Colon (tissue), 2 donors: Measurements from ENCODE around the gene VPS13D.

ENCODE experiments used
- FAIRE-seq: peaks from 2 replicates; lab custom pipeline; 2012; peaks lifted over from hg19 to GRCh38; lab: Jason Lieb, UNC
- donor health status: control.
- donor health status: control.

The VPS13D gene, protein sequence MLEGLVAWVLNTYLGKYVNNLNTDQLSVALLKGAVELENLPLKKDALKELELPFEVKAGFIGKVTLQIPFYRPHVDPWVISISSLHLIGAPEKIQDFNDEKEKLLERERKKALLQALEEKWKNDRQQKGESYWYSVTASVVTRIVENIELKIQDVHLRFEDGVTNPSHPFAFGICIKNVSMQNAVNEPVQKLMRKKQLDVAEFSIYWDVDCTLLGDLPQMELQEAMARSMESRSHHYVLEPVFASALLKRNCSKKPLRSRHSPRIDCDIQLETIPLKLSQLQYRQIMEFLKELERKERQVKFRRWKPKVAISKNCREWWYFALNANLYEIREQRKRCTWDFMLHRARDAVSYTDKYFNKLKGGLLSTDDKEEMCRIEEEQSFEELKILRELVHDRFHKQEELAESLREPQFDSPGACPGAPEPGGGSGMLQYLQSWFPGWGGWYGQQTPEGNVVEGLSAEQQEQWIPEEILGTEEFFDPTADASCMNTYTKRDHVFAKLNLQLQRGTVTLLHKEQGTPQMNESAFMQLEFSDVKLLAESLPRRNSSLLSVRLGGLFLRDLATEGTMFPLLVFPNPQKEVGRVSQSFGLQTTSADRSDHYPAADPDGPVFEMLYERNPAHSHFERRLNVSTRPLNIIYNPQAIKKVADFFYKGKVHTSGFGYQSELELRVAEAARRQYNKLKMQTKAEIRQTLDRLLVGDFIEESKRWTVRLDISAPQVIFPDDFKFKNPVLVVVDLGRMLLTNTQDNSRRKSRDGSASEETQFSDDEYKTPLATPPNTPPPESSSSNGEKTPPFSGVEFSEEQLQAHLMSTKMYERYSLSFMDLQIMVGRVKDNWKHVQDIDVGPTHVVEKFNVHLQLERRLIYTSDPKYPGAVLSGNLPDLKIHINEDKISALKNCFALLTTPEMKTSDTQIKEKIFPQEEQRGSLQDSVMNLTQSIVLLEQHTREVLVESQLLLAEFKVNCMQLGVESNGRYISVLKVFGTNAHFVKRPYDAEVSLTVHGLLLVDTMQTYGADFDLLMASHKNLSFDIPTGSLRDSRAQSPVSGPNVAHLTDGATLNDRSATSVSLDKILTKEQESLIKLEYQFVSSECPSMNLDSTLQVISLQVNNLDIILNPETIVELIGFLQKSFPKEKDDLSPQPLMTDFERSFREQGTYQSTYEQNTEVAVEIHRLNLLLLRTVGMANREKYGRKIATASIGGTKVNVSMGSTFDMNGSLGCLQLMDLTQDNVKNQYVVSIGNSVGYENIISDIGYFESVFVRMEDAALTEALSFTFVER (N-terminal part only)

DNA sequence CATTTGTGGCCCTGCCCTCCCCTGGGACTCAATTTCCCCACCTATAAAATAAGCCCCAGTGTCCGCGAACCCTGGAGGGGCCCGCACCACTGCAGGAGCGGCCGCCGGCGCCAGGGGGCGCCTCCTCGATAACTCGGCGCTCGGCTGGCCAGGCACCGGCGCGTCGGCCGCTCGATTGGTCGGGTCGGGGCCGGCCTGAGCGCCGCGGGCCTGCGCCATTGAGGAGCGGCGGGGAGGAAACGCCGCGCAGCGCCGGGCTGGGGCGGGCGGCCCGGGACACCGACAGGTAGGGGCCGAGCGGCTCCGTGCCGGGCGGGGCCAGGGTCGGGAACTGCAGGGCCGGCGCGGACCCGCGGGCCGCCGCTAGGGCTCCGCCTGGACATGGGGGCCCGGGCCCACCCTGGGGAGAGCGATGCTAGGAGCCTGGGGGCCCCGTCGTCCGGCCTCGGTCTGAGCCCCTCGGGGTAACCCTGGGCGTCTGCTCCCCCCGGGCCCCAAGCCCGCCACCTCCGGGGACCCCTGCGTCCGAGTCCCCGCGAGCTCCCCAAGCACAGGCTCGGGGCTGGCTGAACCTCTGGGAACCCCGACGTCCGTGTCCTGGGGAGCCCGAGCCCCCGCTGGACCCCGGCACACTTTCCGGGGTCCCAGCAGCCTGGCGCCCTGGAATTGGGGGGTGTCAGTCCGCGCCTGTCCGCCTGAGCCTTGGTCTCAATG lies at the start of gene VPS13D:
Gene VPS13D (plus strand): TSS at position 196 of the 714 bp plus-strand sequence. CDS start 4,237 bp downstream, outside the sequence.
- FAIRE-seq, result no peak

DNA sequence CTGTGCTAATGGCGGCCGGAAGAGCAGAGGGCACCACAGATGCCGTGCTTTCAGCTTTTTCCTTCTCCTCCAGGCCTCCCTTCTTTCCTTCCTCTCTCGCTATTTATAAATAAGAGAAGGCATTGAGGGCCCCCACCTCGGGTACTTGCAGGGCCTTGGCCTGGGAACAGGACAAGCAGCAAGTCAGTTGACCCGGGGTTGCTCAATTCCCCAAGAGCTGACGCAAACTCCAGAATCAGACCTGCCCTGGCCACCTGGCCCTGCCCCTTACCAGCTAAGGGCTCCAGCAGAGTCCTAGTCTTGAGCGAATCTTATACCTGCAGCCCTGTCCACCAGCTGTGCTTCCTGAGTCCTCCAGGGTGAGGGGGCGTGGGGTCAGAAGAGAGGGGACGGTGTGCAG lies 49.5 kb upstream of the VPS13D start:
- FAIRE-seq, result no peak

DNA sequence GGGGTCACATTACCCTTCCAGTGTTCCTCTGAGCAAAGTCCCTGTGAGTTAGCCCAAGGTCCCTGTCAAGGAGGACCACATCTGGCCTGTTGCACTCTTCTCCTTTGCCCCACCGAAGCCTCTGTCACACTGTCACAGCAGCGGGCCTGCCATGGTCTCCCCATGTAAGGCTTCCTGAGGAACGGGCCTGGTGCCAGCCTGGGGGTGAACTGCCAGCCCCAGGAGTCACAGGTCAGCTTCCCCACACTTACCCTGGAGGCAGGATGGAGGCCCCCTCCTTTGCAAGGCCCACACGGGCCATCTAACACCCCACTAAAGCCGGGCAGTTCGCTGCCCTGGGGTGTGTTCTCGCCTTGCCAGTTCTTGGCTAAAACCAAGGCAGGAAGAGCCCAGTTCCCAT lies 48.9 kb upstream of the VPS13D start:
- FAIRE-seq, result no peak

DNA sequence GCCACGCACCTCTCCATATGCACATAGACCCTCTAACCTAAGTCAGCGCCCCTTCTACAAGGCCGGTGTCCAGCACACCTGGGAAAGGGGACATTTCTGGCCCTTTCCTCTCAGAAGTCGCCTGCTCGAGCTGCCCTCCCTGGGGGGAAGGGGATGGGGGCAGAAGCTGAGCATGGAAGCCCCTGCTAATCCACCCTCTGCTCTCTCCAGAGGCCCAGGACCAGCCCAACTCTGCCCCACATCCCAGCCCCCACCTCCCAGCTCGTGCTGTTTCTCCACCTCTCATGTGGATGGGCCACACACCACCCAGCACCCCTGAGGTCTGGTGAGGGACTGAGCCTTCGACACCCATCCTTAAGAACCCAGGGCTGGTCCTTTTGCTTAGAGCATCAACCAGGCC lies 48.3 kb upstream of the VPS13D start:
- FAIRE-seq, result no peak

DNA sequence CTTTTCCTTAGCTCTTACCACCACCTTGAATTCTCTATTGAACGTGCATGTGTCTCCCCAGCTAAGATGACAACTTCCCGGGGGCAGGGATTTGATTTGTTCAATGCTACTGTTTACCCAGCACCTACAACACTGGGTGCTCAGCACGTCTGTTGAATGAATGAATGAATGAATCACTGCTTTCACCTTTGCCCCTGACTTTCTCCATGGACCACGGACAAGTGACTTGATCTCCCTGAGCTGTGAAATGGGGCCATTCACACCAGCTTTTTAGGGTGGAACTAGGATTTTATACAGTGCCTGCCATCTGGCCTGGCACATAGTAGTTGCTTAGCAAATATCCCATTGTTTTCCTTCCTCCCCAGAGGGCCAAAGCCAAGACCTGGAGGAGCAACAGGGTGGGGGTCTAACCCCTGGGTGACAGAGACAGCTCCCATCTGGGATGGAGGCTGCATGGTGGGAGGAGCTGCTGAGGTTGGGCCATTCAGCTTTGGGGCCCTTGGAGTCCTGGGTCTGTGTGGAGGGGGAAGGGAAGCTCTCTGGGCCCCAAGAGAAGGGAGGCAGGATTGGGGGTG lies 47.3 kb upstream of the VPS13D start:
- no peak for FAIRE-seq

DNA sequence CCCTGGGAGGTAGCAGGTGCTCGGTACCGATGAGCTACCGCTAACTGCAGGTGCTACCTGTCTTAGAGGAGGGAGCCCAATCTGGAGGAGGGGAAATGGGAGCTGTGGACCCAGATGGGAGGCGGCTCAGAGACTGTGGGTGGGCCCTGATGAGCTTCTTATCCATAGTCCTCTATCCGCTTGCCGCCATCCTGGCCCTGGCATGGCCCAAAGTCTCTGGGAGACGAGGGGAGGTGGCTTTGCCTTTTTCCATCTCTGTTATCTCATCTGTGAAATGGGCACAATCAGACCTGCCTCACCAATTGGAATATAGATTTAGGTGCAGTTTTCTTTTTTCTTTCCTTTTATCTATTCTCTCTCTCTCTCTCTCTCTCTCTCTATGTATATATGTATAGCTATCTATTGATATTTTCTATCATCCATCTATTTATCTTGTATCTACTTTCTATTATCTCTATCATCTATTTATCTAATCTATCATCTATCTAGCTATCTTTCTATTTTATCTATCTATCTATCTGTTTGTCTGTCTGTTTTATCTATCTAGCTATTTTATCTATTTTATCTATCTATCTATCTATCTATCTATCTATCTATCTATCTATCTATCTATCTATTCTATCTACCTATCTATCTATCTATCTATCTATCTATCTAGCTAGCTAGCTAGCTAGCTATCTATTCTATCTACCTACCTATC lies 46.6 kb upstream of the VPS13D start:
- FAIRE-seq, result no peak

DNA sequence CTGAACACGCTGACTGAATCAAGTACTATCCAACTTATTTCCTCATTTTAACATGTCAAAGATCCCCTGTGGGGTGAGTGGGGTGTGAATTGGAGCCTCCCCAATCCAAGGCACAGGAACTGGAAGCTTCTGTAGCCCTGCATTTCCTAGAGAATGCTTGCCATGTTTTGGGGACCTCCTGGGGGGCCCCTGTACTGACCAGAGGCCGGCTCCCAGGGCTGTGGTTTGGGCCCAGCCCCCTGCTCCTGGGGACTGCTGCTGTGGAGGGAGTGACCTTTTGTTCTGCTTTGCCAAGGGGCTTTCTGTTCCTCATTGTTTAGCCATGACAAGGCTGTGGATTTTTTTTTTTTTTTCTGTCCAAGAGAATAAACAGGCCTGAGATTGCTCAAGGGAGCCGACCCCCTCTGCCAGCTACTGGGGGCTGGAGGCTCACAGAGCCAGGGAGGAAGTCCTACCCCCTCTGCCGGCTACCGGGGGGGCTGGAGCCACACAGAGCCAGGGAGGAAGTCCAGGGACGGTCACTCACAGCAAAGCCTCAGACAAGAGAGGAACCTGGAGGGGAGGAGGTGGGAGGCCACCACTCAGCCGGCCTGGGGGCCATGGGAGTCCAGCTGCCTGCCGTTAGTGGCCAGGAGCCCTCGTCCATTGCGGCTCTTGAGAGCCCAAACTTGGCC lies 45.7 kb upstream of the VPS13D start:
- FAIRE-seq, result no peak

DNA sequence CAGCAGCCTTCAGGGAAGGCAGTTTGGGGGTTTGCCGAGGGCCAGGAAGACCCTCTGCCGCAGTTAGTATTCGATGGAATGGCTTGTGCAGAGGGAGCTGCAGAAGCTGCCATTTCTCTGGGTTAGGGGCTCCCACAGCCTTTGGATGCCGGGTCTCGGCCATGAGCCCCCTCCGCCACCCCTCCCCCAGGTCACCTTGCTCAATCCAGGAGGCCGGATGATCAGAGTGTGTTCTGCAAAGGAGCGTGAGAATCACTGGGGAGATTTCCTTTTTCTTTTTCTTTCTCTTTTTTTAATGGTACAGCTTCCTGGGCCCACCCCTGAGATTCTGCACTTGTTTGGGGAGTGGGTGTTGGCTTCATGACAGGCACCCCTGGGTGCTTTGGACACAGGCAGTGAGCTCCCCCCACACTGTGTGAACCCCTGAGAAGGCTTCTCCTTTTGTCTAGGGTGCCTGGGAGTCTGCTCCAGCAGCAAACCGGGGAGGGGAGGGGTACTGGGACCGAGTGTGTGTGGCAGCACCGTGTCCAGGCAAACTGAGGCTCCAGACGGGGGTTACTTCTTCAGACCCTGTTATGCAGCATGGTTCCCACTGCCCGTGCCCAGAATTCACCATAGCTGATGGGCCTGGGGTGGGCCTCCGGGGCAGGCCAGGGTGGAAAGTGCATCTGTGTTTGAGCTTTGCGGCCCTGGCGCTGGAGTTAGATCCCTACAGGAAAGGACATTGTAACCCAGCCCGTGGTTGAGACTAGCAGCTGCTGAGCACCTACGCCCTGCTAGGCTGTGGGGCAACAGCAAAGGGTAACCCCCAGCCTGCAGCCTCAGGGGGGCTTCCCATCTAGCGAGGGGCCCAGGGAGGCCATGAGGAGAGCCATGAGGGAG lies 44.6 kb upstream of the VPS13D start:
- no peak for FAIRE-seq

DNA sequence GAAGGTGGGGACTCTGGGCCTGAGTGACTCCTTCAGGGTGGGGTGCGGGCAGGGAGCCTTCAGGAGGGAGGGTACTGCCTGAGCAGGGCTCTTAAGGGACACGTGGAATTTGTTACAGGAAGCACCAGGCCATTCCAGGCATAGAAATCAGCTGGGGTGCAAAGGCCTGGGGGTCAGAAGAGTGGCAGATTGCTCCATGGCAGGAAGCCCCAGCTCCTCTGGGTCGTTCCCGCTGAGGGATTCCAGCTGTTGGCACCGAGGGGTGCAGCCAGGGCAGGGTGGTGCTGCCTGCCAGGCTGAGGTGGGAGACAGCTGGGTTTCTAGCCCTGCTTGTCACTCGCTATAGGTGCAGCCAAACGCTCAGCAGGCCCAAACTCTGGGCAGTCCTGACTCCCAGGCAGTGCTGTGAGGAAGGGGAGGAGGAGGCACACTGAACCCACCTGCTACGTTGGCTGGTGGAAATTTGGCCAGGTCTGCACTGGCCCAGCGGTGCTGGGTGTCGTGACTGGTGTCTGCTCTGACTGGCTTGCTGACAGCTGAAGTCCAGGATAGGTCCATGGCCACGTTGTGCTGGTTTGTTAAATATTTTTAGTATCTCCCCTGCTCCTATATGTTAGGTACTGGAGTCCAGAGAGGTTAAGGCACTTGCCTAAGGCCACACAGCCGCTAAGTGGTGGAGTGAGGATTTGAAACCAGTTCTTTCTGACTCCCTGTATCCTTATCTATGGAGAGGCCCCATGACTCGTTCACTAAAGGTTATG lies 43.7 kb upstream of the VPS13D start:
- FAIRE-seq, result no peak

DNA sequence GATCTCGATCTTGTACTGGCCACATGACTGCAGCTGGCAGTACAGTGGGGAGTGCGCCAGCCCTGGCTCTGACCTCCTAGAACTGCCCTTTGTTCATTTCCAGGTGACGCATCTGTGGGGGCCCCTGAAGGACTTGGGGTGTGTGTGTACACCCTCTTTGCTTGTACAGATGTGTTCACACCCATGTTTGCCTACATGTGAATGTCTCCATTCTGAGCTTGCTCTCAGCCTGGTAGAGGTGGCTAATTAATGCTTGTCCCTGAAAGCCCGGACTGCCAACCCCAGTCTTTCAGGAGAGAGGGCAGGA lies 43.2 kb upstream of the VPS13D start:
- no peak for FAIRE-seq

DNA sequence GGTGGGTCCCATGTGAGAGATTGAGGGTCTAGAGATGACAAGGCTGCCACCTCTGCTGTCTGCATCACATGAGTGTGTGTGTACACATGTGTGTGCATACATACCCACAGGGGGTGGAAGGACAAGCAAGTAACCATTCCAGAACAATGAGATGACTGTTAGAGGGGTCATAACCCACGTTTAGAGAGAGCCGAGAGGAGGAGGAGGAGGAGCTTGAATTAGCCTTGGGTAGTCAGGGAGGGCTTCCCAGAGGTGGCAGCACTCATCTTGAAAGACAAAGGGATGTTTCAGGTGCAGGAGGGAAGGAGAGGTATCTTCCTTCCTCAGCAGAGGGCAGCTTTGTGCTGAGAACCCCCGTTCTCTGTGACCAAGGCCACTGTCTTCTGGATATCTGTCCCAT lies 41.7 kb upstream of the VPS13D start:
- FAIRE-seq, result no peak

DNA sequence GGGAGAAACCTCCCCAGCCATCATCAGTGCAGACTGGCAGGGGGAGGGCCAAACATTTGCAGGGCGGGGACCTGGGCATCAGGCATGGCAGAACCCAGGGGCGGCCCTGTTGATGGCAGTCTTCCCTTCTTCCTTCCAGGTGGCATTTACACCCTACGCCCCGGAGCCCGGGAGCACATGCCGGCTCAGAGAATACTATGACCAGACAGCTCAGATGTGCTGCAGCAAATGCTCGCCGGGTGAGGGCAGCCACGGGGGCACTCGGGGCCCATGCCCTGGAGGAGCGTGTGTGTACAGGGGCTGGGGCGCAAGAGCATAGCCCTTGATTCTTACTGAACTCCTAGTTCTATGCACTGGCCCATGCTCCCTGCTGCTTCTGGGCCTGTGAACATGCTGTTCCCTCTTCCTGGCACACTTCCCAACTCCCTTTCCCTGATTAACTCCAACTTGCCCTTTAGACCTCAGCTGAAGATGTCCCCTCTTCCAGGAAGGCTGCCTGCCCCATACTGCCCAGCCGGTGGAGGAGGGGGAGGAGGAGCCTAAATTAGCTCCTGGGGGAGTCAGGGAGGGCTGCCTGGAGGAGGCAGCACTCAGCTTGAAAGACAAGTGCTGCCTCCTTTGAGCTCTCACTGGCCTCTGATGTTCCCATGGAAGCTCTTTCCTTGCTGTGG lies 41.0 kb upstream of the VPS13D start:
- no peak for FAIRE-seq

DNA sequence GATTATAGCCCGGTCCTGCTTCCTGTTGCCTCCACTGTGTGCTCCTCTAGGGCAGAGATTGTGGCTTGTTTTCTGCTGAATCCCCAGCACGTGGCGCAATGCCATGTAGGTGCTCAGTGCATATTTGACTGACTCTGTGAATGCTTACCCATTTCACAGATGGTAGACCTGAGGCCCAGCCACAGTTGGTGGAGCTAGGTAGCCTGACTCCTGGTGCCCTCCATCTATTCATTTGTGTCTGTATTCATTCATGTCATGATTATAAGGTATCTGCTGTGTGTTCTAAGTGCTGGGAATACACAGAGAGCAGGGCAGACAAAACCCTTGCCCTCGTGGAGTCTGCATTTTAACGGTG lies 40.5 kb upstream of the VPS13D start:
- no peak for FAIRE-seq

DNA sequence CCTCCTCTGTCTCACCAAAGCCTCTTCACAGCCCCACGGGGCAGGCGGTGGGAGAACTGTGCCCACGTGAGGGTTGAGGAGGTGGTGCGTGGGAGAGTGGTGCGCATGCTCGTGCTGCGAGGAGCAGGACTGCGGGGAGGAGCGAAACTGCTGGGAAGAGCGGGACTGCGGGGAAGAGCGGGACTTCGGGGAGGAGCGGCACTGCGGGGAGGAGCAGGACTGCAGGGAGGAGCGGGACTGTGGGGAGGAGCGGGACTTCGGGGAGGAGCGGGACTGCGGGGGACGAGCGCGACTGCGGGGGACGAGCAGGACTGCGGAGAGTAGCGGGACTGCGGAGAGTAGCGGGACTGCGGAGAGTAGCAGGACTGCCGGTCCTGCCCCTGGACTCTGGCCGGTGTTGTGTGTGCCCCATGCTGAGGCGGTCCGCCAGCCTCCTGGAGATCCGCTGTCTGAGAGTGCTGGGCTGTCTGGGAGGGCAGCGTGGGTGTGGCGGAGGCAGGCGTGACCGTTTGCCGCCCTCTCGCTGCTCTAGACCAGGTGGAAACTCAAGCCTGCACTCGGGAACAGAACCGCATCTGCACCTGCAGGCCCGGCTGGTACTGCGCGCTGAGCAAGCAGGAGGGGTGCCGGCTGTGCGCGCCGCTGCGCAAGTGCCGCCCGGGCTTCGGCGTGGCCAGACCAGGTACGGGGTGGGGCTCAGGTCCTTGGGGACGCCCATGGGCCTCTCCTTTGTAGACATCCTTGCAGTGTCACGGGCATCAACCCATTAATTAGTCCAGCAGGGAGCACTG lies 38.4 kb upstream of the VPS13D start:
- FAIRE-seq, result no peak

DNA sequence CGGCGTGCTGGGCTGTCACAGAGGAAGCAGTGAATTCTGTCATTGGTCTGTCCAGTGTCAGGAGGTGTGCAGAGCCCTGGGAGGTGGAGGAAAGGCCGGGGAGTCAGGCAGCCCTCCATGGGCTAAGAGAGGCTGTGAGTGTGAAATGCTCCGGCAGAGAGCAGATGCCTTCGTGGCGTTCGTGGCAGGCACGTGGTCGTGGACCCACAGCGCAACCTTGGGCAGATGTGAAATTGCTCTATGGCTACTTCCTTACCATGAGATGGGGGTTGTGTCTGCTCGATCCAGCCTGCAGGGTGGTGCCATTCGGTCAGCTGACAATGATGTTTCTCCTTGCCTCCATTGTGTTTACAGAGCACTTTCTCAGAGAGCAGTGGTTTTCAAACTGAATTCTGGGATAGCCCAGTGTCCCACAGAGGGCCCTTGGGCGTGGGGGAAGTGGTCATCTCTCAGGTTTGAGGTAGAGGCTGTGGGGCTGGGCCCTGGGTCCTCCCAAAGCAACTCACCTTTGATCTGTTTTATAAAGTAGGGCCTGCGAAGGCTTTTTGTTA lies 35.1 kb upstream of the VPS13D start:
- no peak for FAIRE-seq

DNA sequence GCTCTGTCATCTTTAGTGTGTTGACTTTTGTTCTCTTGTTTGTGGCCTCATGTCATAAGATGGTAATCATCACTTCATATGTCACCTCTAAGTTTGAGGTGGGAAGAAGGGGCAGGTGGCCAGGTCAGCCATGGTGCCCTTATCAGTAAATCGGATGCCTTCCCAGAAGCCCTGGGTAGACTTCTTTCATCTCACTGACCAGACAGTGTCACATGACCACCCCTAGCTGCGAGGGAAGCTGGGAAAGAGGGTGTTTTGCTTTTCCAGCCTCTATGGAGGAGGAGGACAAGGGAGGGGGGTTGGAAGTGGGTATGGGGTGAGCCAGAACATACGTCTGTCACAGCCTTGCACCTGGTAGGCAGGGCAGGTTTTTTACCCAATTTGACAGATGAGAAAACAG lies 34.4 kb upstream of the VPS13D start:
- no peak for FAIRE-seq
